Liver (tissue), 9 donors: ENCODE results near the gene PGA5. TPM values are rescaled to one million over a fixed set of nuclear protein-coding genes. Genes with fewer than 3 reads are reported as not detected.

ENCODE experiments used
- DNase-seq: peaks from one replicate; pipeline ENCODE4 v3.0.0-alpha.2; 2017; ENCODE audit warnings: low spot score
- H3K27ac ChIP-seq, 2 donors: one replicate each; pipeline ENCODE4 v1.7.0; 2013; ENCODE audit warnings: inconsistent platforms in 2 of 2, low read length in 2 of 2, control low read depth in 1 of 2, low read depth in 1 of 2, mild to moderate bottlenecking in 1 of 2
- H3K27me3 ChIP-seq, 4 donors: one replicate each; pipeline versions ENCODE4 v1.6.1 to v1.7.0; 2013; ENCODE audit warnings: low read length in 3 of 4, inconsistent platforms in 1 of 4, mild to moderate bottlenecking in 1 of 4, moderate library complexity in 1 of 4; ENCODE audit not compliant: control insufficient read depth in 4 of 4, insufficient read depth in 4 of 4
- H3K36me3 ChIP-seq, 4 donors: one replicate each; pipeline versions ENCODE4 v1.6.1 to v1.7.0; 2013; ENCODE audit warnings: low read length in 3 of 4, mild to moderate bottlenecking in 3 of 4, low read depth in 1 of 4, moderate library complexity in 1 of 4; ENCODE audit not compliant: control insufficient read depth in 4 of 4, insufficient read depth in 3 of 4
- H3K4me1 ChIP-seq, 4 donors: one replicate each; pipeline versions ENCODE4 v1.6.1 to v1.7.0; 2013; ENCODE audit warnings: low read length in 3 of 4, mild to moderate bottlenecking in 3 of 4, moderate library complexity in 1 of 4; ENCODE audit not compliant: control insufficient read depth in 4 of 4, insufficient read depth in 4 of 4
- H3K4me3 ChIP-seq, 3 donors: one replicate each; pipeline versions ENCODE4 v1.6.1 to v1.7.0; 2013; ENCODE audit warnings: low read length in 3 of 3, control low read depth in 1 of 3, low read depth in 1 of 3, mild to moderate bottlenecking in 1 of 3
- H3K9ac ChIP-seq, 2 donors: one replicate each; pipeline ENCODE4 v1.7.0; 2013; ENCODE audit warnings: low read length in 2 of 2, mild to moderate bottlenecking in 2 of 2, moderate library complexity in 2 of 2, control low read depth in 1 of 2, low read depth in 1 of 2
- H3K9me3 ChIP-seq, 4 donors: one replicate each; pipeline versions ENCODE4 v1.6.1 to v1.7.0; 2013; ENCODE audit warnings: low read length in 3 of 4; ENCODE audit not compliant: control insufficient read depth in 4 of 4
- EGR1 ChIP-seq, 2 donors: IDR thresholded peaks; 2 replicates each; pipeline ENCODE4 v1.6.1; 2016 to 2018; ENCODE audit warnings: antibody characterized with exemption in 2 of 2, low read depth in 2 of 2
- FOXA1 ChIP-seq: IDR thresholded peaks from 2 replicates; pipeline ENCODE4 v1.6.1; 2016; ENCODE audit warnings: antibody characterized with exemption
- FOXA2 ChIP-seq: IDR thresholded peaks from 2 replicates; pipeline ENCODE4 v1.6.1; 2016; ENCODE audit warnings: antibody characterized with exemption
- GABPA ChIP-seq, 2 donors: IDR thresholded peaks in 1 of 2; conservative IDR thresholded peaks in 1 of 2; 2 replicates each; pipeline ENCODE4 v1.6.1; 2016; ENCODE audit warnings: antibody characterized with exemption in 2 of 2, mild to moderate bottlenecking in 1 of 2, moderate library complexity in 1 of 2
- HNF4A ChIP-seq, 2 donors: conservative IDR thresholded peaks; 2 replicates each; pipeline ENCODE4 v1.6.1; 2016; ENCODE audit warnings: antibody characterized with exemption in 2 of 2, mild to moderate bottlenecking in 2 of 2
- HNF4G ChIP-seq: IDR thresholded peaks from 2 replicates; pipeline ENCODE4 v1.6.1; 2016; ENCODE audit warnings: antibody characterized with exemption
- JUND ChIP-seq, 2 donors: IDR thresholded peaks; 2 replicates each; pipeline ENCODE4 v1.6.1; 2016; ENCODE audit warnings: antibody characterized with exemption in 2 of 2
- NR2F2 ChIP-seq: IDR thresholded peaks from 2 replicates; pipeline ENCODE4 v1.6.1; 2016; ENCODE audit warnings: antibody characterized with exemption
- RAD21 ChIP-seq, 2 donors: IDR thresholded peaks; 2 replicates each; pipeline ENCODE4 v1.6.1; 2016; ENCODE audit warnings: antibody characterized with exemption in 2 of 2, mild to moderate bottlenecking in 2 of 2
- RXRA ChIP-seq, 2 donors: IDR thresholded peaks; 2 replicates each; pipeline ENCODE4 v1.6.1; 2017 to 2018; ENCODE audit warnings: antibody characterized with exemption in 2 of 2, mild to moderate bottlenecking in 1 of 2
- SP1 ChIP-seq: IDR thresholded peaks from 2 replicates; pipeline ENCODE4 v1.6.1; 2018; ENCODE audit warnings: antibody characterized with exemption, mild to moderate bottlenecking
- TAF1 ChIP-seq: conservative IDR thresholded peaks from 2 replicates; pipeline ENCODE4 v1.6.1; 2016; ENCODE audit warnings: antibody characterized with exemption, mild to moderate bottlenecking
- YY1 ChIP-seq: IDR thresholded peaks from 2 replicates; pipeline ENCODE4 v1.6.1; 2016; ENCODE audit warnings: antibody characterized with exemption, mild to moderate bottlenecking
- WGBS: extraction: QIAGEN DNeasy Blood & Tissue Kit; methylation state at CpG from one replicate; pipeline ENCODE4 v1.1.7; 2013; 5-methylcytosine and 5-hydroxymethylcytosine counted together
- polyA plus RNA-seq, 2 donors: library from polyadenylated mRNA; stranded (reverse) in 1 of 2; unstranded in 1 of 2; fragments of 200-250 nt in 1 of 2; fragments of >200 nt in 1 of 2; fragmentation: Nextera tagmentation in 1 of 2; extraction: Ambion mirVana in 1 of 2; gene quantifications; one replicate each; pipeline versions ENCODE4 v1.2.1 to v1.2.3, GENCODE V29; 2013 to 2015
- total RNA-seq, 2 donors: library from RNA; depleted of rRNA; stranded (reverse); fragments of >200 nt; gene quantifications; one replicate each; pipeline ENCODE4 v1.2.3, GENCODE V29; 2014
- TF ChIP-seq, protein P1 (sequence below): IDR thresholded peaks from 2 replicates; pipeline ENCODE4 v1.6.1; 2016; ENCODE audit warnings: antibody characterized with exemption
- TF ChIP-seq, protein P2 (sequence below): fragments of 150-350 bp; IDR thresholded peaks from 2 replicates; pipeline ENCODE4 v1.5.1; 2017; ENCODE audit warnings: improper control_type of control experiment, low read depth, low read length; ENCODE audit not compliant: missing input control
- TF ChIP-seq, protein P3 (sequence below): IDR thresholded peaks from 2 replicates; pipeline ENCODE4 v1.6.1; 2016; ENCODE audit warnings: antibody characterized with exemption
- TF ChIP-seq, protein P4 (sequence below): IDR thresholded peaks from 2 replicates; pipeline ENCODE4 v1.6.1; 2016; ENCODE audit warnings: antibody characterized with exemption, mild to moderate bottlenecking
- TF ChIP-seq, protein P5 (sequence below): IDR thresholded peaks from 2 replicates; pipeline ENCODE4 v1.6.1; 2016; ENCODE audit warnings: antibody characterized with exemption
- donor health status: healthy.
- donor health status: healthy.
- donor health status: healthy.
- donor health status: healthy.
- donor health status: healthy.

PGA5 gene
- total and polyA plus RNA-seq, 4 donors, result 0.31 to 1.7 (median 0.40) TPM; not detected in 1

DNA sequence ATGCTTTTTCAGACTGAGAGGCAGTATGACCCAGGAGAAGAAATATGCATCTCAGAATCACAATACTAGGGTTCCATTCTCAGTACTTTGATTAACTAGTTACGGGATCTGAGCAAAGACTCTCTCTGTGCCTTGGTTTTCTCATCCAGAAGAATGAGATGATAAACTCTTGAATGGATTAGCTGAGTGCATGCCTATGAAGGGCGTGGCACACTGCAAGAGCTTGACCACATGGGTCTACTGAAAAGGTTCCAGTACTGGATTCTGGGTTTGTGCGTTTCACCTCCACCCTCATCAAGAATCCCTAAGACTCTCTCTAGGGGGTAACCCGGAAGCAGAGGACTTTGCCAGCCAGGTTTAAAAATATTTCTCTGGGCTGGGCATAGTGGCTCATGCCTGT is 25.6 kb downstream of the PGA5 start:
- Histone ChIP-seq H3K4me3 (no peak overlapping the region), H3K9ac (no peak overlapping the region), H3K36me3 (no peaks in the 10 kb centered on the region), H3K4me1 (peaks cover 5 to 18% (median 12%) of the 10 kb centered on the region in 4 donors), H3K27ac (peak overlapping the region in 1 of 2 donors; percentile 33), H3K27me3 (no peaks in the 10 kb centered on the region), H3K9me3 (no peaks in the 10 kb centered on the region)
- 89% methylated on average over 4 of the region's 4 CpGs for WGBS
- DNase-seq, result no peak
- TF ChIP-seq RAD21 (IDR thresholded peaks at IDR 0.05) (no peak), NR2F2 (no peak), FOXA1 (no peak), EGR1 (IDR thresholded peaks at IDR 0.05; ENCODE audit: low read depth in 2 of 2) (no peak), SP1 (no peak), JUND (IDR thresholded peaks at IDR 0.05) (no peak)
- TF ChIP-seq, protein P1, sequence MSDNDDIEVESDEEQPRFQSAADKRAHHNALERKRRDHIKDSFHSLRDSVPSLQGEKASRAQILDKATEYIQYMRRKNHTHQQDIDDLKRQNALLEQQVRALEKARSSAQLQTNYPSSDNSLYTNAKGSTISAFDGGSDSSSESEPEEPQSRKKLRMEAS, result no peak
- TF ChIP-seq, protein P2, sequence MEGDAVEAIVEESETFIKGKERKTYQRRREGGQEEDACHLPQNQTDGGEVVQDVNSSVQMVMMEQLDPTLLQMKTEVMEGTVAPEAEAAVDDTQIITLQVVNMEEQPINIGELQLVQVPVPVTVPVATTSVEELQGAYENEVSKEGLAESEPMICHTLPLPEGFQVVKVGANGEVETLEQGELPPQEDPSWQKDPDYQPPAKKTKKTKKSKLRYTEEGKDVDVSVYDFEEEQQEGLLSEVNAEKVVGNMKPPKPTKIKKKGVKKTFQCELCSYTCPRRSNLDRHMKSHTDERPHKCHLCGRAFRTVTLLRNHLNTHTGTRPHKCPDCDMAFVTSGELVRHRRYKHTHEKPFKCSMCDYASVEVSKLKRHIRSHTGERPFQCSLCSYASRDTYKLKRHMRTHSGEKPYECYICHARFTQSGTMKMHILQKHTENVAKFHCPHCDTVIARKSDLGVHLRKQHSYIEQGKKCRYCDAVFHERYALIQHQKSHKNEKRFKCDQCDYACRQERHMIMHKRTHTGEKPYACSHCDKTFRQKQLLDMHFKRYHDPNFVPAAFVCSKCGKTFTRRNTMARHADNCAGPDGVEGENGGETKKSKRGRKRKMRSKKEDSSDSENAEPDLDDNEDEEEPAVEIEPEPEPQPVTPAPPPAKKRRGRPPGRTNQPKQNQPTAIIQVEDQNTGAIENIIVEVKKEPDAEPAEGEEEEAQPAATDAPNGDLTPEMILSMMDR, result no peak

DNA sequence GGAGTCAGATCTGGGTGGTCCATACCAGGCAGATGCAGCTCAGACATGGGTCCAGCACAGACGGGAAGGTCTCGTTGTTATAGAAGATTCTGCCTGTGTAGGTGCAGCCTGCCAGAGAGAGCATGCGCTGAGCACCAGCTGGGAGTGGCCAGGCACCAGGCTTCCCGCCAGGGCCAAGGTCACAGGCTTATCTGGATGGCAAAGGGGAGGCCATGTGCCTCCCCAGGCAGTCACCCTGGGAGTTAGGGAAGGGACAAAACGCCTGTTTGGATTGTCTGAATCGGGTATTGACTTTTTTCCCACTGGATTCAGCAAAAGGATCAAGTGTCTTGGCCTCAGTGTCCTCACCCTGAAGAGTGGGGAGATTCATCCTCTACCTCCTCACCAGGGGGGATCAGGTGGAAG is 26.5 kb downstream of the PGA5 start:
- H3K36me3 ChIP-seq, result no peaks in the 10 kb centered on the region
- no peaks in the 10 kb centered on the region for H3K9me3 ChIP-seq
- no peak overlapping the region for H3K4me3 ChIP-seq
- peak overlapping the region in 1 of 2 donors; percentile 34 for H3K9ac ChIP-seq
- TF ChIP-seq JUND (IDR thresholded peaks at IDR 0.05) (peak in 1 of 2 donors; percentile 35), HNF4A (conservative IDR thresholded peaks at IDR 0.05) (peak; percentile 71 to 82), RXRA (IDR thresholded peaks at IDR 0.05) (peak; percentile 85 to 91), TAF1 (no peak), FOXA1 (peak; percentile 48), RAD21 (IDR thresholded peaks at IDR 0.05) (no peak), SP1 (peak; percentile 76), HNF4G (no peak), GABPA (IDR thresholded peaks at IDR 0.05 in 1 of 2, conservative IDR thresholded peaks at IDR 0.05 in 1 of 2) (no peak), NR2F2 (no peak), EGR1 (IDR thresholded peaks at IDR 0.05; ENCODE audit: low read depth in 2 of 2) (no peak), YY1 (peak; percentile 78), FOXA2 (peak; percentile 57)
- TF ChIP-seq, protein P1, result peak; percentile 95
- TF ChIP-seq, protein P2, result no peak
- TF ChIP-seq, protein P3, sequence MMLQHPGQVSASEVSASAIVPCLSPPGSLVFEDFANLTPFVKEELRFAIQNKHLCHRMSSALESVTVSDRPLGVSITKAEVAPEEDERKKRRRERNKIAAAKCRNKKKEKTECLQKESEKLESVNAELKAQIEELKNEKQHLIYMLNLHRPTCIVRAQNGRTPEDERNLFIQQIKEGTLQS, result no peak
- TF ChIP-seq, protein P4, sequence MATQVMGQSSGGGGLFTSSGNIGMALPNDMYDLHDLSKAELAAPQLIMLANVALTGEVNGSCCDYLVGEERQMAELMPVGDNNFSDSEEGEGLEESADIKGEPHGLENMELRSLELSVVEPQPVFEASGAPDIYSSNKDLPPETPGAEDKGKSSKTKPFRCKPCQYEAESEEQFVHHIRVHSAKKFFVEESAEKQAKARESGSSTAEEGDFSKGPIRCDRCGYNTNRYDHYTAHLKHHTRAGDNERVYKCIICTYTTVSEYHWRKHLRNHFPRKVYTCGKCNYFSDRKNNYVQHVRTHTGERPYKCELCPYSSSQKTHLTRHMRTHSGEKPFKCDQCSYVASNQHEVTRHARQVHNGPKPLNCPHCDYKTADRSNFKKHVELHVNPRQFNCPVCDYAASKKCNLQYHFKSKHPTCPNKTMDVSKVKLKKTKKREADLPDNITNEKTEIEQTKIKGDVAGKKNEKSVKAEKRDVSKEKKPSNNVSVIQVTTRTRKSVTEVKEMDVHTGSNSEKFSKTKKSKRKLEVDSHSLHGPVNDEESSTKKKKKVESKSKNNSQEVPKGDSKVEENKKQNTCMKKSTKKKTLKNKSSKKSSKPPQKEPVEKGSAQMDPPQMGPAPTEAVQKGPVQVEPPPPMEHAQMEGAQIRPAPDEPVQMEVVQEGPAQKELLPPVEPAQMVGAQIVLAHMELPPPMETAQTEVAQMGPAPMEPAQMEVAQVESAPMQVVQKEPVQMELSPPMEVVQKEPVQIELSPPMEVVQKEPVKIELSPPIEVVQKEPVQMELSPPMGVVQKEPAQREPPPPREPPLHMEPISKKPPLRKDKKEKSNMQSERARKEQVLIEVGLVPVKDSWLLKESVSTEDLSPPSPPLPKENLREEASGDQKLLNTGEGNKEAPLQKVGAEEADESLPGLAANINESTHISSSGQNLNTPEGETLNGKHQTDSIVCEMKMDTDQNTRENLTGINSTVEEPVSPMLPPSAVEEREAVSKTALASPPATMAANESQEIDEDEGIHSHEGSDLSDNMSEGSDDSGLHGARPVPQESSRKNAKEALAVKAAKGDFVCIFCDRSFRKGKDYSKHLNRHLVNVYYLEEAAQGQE, result peak; percentile 71
- TF ChIP-seq, protein P5, sequence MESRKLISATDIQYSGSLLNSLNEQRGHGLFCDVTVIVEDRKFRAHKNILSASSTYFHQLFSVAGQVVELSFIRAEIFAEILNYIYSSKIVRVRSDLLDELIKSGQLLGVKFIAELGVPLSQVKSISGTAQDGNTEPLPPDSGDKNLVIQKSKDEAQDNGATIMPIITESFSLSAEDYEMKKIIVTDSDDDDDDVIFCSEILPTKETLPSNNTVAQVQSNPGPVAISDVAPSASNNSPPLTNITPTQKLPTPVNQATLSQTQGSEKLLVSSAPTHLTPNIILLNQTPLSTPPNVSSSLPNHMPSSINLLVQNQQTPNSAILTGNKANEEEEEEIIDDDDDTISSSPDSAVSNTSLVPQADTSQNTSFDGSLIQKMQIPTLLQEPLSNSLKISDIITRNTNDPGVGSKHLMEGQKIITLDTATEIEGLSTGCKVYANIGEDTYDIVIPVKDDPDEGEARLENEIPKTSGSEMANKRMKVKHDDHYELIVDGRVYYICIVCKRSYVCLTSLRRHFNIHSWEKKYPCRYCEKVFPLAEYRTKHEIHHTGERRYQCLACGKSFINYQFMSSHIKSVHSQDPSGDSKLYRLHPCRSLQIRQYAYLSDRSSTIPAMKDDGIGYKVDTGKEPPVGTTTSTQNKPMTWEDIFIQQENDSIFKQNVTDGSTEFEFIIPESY, result no peak
- no peaks in the 10 kb centered on the region for H3K27me3 ChIP-seq
- peaks cover 5 to 18% (median 12%) of the 10 kb centered on the region in 4 donors for H3K4me1 ChIP-seq
- peak; percentile 76 for DNase-seq
- 23% methylated on average over 6 of the region's 6 CpGs for WGBS
- peak overlapping the region; percentile 73 to 77 for H3K27ac ChIP-seq
